ENCODE measurements around the gene HPX. TPM values are rescaled to one million over a fixed set of nuclear protein-coding genes. Genes with fewer than 3 reads are reported as not detected.

Gene HPX
- polyA plus RNA-seq, 10 donors = 0.87 to 5.4 (median 1.9) TPM

GRCh38 chr11:6459099-6459450, 18.3 kb upstream of the HPX start:
- no peak for DNase-seq

- no peak for DNase-seq
These were observed 17.7 kb upstream of the HPX start for GRCh38 chr11:6458352-6459098.

- no peak for DNase-seq
These were observed 17.0 kb upstream of the HPX start for GRCh38 chr11:6457581-6458320.

- no peak for DNase-seq
These were observed 15.7 kb upstream of the HPX start for GRCh38 chr11:6456361-6457073.

- DNase-seq = no peak
These were observed 14.3 kb upstream of the HPX start for GRCh38 chr11:6455070-6455469.

GRCh38 chr11:6453152-6453551, 12.4 kb upstream of the HPX start:
- DNase-seq = no peak

GRCh38 chr11:6452219-6452618, 11.4 kb upstream of the HPX start:
- no peak for DNase-seq

- DNase-seq = no peak
These were observed 7.8 kb upstream of the HPX start for GRCh38 chr11:6448574-6448973.

GRCh38 chr11:6443269-6444003, 2.6 kb upstream of the HPX start:
- DNase-seq = peak in 2 of 3 donors; percentile 41 to 58

GRCh38 chr11:6442441-6442840, 1.7 kb upstream of the HPX start:
- DNase-seq = no peak

GRCh38 chr11:6438979-6439571, 1.7 kb downstream of the HPX start:
- DNase-seq = peak; percentile 17 to 57 (median 26)

- DNase-seq = no peak
These were observed 2.8 kb downstream of the HPX start for GRCh38 chr11:6437993-6438392.

GRCh38 chr11:6437423-6437822, 3.4 kb downstream of the HPX start:
- no peak for DNase-seq

GRCh38 chr11:6433998-6434660, 6.7 kb downstream of the HPX start:
- no peak for DNase-seq

GRCh38 chr11:6431861-6432260, 8.9 kb downstream of the HPX start:
- DNase-seq = peak in 1 of 3 donors; percentile 31

GRCh38 chr11:6427516-6427915, 13.3 kb downstream of the HPX start:
- DNase-seq = no peak

- DNase-seq = no peak
These were observed 20.1 kb downstream of the HPX start for GRCh38 chr11:6420677-6421076.

GRCh38 chr11:6419009-6419631, 21.7 kb downstream of the HPX start, which contains the start of gene APBB1:
APBB1 (minus strand) TSS chr11:6419094; CDS start chr11:6411347, 7,747 bp downstream.
- peak; percentile 68 to 91 (median 86) for DNase-seq

- DNase-seq = no peak
These were observed 22.2 kb downstream of the HPX start for GRCh38 chr11:6418557-6419008.

GRCh38 chr11:6417907-6418556, 22.8 kb downstream of the HPX start:
- peak in 2 of 3 donors; percentile 24 to 48 for DNase-seq

All from muscle of back (tissue), 11 donors.